IPS DF 4.7 (cell line): Measurements from ENCODE around the gene EIF4G1.

Source experiments
- DNase-seq: peaks from one replicate; pipeline ENCODE4 v3.0.0-alpha.2; 2013; ENCODE audit warnings: low spot score; ENCODE audit errors: extremely low read depth

Gene EIF4G1

GRCh38 chr3:184362668-184363546 lies 48.5 kb downstream of the EIF4G1 start:
- peak; percentile 91 for DNase-seq

GRCh38 chr3:184366619-184367289 lies 52.3 kb downstream of the EIF4G1 start:
- DNase-seq, result no peak

DNA sequence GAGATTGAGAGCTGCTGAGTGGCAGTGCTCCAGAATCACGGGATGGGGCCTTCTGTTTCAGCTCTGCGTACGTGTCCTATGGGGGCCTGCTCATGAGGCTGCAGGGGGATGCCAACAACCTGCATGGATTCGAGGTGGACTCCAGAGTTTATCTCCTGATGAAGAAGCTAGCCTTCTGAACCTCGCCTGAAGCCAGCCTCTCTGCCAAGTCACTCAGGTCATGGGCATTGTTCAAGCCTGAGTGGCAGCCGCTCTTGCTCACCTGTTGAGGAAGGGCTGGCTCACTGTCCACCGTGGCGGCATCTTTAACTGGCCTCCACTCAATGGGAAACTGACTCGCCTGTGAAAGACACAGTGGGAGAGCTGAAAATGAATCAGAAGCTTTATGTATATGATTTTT lies 53.7 kb downstream of the EIF4G1 start:
- no peak for DNase-seq

DNA sequence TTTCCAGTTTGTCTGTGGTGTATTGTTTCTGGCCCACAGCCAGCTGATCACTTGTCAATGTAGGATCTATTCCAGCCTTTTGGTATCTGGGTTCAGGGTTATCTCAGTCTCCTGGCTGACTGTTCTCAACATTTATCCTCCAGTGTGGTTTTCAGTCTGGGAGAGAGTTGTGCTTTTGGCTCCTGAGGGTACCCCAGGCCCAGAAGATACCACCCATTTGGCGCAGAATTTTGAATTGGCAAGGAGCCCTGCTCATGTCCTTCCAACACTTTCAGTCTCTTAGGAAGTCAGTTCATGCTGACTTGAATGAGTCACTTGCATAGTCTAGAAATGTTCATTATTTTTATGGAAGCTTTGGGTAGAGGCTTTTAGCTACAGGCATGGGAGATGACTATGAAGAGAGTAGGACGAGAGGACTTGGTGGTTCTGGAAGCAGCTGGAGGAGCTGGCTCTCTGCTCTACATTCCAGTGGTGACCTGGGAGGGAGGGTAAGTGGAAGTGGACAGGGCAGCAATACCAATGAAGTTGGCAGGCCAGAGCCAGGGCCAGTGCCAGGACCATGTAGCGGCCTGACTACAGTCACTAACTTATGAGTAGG lies 54.3 kb downstream of the EIF4G1 start:
- no peak for DNase-seq

- peak; percentile 74 for DNase-seq
Measured at GRCh38 chr3:184371570-184372018, 57.2 kb downstream of the EIF4G1 start.

DNA sequence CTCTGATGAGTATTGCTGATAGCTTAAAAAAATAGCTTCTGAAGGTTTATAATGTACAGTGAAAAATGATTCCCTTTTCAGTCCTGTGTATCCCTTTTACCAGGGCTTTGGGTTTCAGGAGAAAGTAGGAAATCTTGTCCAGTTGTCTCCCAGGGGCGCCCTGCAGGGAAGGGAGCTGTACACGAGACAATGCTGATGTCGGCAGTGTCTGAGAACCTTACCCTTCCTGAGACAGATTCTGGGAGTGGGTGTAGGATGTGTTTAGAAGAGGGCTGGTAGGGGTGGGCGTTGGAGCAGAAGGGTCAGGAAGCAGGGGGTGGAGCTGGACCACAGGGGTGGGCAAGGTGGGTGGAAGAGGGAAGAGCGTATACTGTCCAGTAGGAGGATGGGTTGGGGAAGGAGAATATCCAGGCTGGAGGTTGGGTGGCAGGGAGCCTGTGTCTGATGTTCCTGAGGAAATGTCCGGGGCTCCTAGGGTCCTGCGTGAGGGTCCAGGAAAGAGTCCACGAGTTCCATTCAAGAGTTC lies 58.0 kb downstream of the EIF4G1 start:
- no peak for DNase-seq

GRCh38 chr3:184372911-184373310 lies 58.5 kb downstream of the EIF4G1 start:
- no peak for DNase-seq

DNA sequence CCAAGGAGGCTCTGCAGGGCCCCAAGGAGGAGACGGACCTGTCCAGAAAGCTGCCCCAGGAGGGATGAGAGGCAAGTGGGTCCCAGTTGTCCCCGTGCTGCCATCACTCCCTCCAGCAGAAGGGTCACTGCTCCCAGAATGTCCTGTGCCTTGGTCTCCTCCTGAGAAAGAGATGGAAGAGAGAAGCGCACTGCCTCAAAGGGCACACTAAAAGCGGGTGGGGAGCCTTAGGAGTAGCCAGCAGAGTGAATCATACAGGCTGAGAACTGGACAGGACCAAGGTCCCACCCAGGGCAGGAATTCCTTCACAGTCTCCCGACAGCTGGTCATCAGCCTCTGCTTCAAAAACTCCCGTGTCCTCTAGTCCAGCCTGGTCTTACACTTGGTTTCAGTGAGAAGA lies 59.0 kb downstream of the EIF4G1 start:
- DNase-seq, result no peak

DNA sequence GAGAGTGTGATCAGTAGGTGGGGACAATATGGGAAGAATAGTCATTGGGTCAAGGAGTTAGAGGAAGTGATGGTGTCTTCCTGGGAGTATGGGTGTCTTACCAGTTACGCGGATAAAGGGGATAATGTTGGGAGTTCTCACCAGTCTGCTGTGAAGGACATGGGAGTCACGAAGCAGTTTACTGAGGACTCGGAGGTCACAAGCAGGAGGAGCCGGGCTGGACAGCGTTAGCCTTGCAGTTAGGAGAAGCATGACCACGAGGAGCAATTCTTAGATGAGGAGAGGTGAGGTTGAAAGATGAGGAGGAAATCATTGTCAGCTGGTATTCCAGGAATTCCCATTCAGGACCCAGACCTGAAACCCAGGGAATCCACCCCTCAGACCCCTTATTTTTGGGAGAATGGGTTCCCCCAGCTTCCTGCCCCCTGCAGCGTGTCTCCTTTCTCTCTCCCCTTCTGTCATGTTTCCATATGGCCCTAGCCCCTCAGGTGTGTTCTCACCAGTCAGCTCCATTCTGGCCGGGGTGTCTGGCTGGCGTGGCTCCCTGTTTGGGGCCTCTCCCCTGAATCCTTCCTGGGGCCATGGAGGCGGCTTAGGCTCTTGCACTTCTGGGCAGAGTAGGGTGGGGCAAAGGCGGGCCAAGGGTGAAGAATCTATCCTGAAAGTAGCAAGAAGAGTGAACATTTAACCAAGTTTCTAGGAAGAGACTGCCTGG lies 61.5 kb downstream of the EIF4G1 start:
- no peak for DNase-seq

DNA sequence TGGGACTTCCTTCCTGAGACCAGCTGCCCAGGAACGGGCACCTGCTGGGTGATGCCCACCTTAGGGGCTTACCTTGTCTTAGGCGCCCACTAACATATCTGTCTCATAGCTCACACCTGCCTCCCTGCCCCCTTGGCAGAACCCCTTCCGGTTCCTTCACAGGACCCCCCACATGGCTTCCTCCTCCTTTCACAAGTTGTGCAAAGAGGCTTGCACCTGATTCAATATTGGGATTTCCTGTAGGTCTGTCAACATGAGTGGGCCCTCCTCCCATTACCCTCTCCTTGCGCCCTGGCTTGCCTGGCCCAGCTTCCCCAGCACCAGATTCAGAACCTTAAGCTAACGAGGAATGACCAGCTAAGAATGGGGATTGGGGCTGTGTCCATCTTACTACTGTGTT lies 63.0 kb downstream of the EIF4G1 start:
- DNase-seq, result no peak

GRCh38 chr3:184377882-184378445 lies 63.6 kb downstream of the EIF4G1 start, which contains the start of gene THPO:
TSS of gene THPO (minus strand) at chr3:184378207. CDS start at chr3:184376259, 1,948 bp downstream.
- DNase-seq, result no peak

GRCh38 chr3:184378651-184379357 lies 64.4 kb downstream of the EIF4G1 start:
- no peak for DNase-seq

DNA sequence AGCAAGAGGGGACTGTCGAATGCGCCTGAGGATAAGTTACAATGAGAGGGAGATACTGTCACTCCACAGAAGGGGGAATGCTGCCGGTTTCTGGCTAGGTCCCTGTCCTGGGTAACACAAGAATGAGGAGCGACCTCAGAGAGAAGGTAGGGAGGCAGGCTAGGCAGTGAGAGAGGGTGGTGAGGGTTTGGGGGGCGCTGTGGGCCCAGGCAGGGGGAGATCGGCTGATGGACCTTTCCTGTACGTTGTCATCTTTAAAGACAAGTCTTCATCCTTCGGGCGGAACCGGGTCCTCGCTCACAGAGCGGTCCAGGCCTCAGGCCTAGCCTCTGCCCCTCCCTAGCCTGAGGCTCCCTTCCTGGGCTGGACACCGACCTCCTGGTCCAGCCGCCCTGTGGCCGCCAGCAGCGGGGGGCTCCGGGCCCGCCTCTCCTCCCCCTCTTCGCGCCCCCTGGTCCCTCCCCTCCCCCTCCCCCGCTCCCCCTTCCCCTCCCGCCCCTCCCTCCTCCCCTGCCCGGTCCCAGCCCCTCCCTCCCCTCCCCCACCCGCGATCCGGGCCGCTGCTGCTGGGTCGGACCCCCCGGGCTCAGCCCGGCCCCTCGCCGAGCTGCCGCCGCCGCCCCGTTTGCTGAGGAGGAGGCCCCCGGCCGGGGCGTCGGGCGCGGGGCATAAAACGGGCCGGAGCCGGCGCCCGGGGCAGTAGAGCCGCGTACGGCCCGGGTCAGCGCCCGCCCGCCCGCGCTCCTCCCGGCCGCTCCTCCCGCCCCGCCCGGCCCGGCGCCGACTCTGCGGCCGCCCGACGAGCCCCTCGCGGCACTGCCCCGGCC lies 65.2 kb downstream of the EIF4G1 start, which contains the start of gene CHRD:
Gene CHRD (plus strand): TSS at position 697 of the 827 bp plus-strand sequence. CDS start 265 bp downstream, outside the sequence.
- no peak for DNase-seq

DNA sequence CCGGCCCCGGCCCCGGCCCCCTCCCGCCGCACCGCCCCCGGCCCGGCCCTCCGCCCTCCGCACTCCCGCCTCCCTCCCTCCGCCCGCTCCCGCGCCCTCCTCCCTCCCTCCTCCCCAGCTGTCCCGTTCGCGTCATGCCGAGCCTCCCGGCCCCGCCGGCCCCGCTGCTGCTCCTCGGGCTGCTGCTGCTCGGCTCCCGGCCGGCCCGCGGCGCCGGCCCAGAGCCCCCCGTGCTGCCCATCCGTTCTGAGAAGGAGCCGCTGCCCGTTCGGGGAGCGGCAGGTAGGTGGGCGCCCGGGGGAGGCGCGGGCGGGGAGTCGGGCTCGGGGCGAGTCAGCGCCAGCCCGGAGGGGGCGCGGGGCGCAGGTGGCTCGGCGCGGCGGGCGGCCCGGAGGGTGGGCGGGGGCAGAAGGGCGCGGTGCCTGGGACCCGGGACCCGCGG lies 65.8 kb downstream of the EIF4G1 start:
- no peak for DNase-seq

DNA sequence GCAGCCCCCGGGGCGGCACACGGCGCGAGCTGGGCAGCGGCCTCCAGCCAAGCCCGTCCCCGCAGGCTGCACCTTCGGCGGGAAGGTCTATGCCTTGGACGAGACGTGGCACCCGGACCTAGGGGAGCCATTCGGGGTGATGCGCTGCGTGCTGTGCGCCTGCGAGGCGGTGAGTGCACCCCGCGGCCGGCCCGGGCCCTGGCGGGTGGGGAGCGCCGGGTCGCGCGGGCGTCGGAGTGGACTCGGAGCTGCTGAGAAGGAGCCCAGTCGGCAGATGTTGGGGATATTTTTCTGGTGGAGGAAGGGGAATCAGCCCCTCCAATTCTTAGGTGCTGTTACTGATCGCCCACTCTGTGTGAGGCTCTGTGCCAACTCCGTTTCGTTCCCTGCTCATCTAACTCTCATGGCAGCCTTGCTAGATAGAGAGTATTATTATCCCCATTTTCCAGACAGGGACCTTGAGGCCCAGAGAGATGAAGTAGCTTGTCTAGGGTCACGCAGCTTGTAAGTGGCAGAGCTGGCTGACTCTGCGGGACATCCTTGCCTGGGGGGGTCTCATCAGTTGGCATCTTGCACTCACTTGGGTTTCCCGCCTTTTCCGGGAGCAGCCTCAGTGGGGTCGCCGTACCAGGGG lies 66.3 kb downstream of the EIF4G1 start:
- no peak for DNase-seq

DNA sequence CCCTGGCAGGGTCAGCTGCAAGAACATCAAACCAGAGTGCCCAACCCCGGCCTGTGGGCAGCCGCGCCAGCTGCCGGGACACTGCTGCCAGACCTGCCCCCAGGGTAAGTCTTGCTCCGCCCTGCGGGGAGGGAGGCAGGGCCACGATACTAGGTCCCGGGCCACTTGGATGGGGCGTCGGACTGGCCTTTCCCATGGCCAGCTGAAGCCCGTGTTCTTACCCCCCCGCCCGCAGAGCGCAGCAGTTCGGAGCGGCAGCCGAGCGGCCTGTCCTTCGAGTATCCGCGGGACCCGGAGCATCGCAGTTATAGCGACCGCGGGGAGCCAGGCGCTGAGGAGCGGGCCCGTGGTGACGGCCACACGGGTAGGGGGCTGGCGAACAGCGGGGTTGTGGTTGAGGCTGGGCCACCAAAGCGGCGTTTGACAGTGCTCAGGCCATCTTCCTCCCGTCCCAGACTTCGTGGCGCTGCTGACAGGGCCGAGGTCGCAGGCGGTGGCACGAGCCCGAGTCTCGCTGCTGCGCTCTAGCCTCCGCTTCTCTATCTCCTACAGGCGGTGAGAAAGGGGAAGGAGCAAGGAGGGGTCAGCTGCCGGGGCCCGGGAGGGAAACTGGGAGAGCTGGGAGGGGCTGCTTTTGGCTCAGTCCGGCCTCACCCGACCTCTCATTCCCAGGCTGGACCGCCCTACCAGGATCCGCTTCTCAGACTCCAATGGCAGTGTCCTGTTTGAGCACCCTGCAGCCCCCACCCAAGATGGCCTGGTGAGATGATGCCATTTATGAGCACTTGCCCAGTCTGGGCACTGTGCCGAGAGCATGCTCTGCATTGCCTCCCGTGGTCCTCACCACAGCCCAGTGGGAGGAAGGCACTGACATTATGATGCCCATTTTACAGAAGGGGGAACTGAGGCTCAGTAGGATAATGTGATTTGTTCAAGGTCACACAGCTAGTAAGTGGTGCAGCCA lies 67.1 kb downstream of the EIF4G1 start:
- DNase-seq, result no peak

GRCh38 chr3:184382326-184383032 lies 68.1 kb downstream of the EIF4G1 start:
- no peak for DNase-seq
